ENCODE data around the gene INSL4.

Gene INSL4

DNA sequence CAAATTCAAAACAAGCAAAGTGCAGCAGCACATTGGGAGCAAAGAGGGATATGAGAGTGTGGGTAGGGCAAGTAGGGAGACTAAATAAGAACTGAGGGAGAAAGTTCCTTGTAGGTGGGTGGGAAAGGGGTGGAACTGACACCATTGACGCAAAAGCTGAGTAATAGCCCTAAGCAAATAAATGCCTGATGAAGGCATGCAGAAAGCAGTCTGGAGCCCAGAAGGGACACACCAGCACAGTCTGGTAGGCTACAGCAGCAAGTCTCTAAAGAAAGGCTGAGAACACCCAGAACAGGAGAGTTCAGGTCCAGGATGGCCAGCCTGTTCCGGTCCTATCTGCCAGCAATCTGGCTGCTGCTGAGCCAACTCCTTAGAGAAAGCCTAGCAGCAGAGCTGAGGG, at the start of gene INSL4:
INSL4 (plus strand) TSS at position 208 of the 400 bp plus-strand sequence; CDS start at position 313, 105 bp downstream.
- no peak within 1 kb of the TSS for H3K9ac ChIP-seq (ENCODE audit: low read length)
- H3K4me3 ChIP-seq (ENCODE audit: low read length): no peak within 1 kb of the TSS
- H3K36me3 ChIP-seq (ENCODE audit: control insufficient read depth, insufficient read depth, low read length, severe bottlenecking): no peaks in the 10 kb centered on the region
- peaks cover 8% of the 10 kb centered on the region for H3K27me3 ChIP-seq (replicated peaks; ENCODE audit: control insufficient read depth, insufficient read depth, low read length)
- H3K9me3 ChIP-seq (ENCODE audit: control insufficient read depth, low read length): peaks cover 2% of the 10 kb centered on the region
- no peaks in the 10 kb centered on the region for H3K4me1 ChIP-seq (ENCODE audit: control insufficient read depth, insufficient read depth, low read length)
- peak; percentile 2 for DNase-seq (ENCODE audit: low read depth)

DNA sequence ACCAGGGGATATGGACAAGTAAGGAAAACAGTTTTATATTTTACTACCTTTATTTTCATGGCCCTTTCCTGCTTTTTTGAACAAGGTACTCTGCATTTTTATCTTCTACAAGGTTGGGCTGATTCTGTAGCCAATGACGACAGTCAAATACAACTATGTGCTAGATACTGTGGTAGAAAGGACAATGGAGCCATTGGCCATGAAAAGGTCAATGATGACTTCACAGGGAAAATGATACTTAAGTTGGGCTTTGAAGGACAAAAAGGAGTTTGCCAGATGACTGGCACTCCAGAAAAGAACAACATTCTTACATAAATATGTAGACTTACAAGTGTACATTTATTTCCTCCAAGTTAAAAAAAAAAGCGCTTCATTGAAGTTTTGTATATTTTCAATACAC, 46.4 kb upstream of the INSL4 start:
- Histone ChIP-seq H3K9ac (ENCODE audit: low read length) (no peak overlapping the region), H3K9me3 (ENCODE audit: control insufficient read depth, low read length) (peaks cover under 1% of the 10 kb centered on the region), H3K36me3 (ENCODE audit: control insufficient read depth, insufficient read depth, low read length, severe bottlenecking) (no peaks in the 10 kb centered on the region), H3K4me1 (ENCODE audit: control insufficient read depth, insufficient read depth, low read length) (peaks cover 4% of the 10 kb centered on the region), H3K4me3 (ENCODE audit: low read length) (no peak overlapping the region), H3K27me3 (replicated peaks; ENCODE audit: control insufficient read depth, insufficient read depth, low read length) (peaks cover 16% of the 10 kb centered on the region)
- no peak for DNase-seq (ENCODE audit: low read depth)

DNA sequence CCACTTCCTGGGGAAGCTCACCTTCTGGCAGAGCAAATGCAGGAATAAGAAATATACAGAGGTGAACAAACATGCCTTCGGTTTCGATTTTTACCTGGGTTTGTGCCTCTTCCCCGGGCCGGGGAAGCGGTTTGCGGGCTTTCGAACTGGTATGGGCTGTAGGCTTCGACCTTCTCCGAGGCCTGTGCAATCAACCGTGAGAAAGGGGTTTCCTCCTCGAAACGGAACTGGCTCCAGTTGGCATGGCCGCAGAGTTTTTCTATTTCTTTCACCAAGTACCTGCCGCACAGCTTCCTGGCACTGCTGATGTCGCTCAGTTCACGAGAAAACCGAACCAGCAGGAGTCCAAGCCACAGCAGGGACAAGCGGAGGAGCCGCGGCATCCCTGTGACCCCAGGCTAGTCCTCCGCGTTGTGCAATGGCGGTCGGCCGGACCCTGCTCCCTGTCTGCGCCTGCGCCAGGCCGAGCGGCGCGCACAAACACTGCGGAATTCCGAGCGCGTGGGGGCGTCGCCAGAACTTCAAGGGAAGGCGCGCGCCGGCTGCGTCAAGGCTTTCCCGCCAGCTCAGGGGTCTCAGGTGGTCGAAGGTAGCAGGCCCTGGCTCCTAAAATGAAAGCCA, 45.9 kb upstream of the INSL4 start, which contains the start of gene INSL6:
INSL6 (minus strand) TSS at position 420 of the 621 bp plus-strand sequence; CDS start at position 383, 37 bp downstream.
- no peak for DNase-seq (ENCODE audit: low read depth)
- no peak within 1 kb of the TSS for H3K9ac ChIP-seq (ENCODE audit: low read length)
- no peaks in the 10 kb centered on the region for H3K9me3 ChIP-seq (ENCODE audit: control insufficient read depth, low read length)
- H3K4me1 ChIP-seq (ENCODE audit: control insufficient read depth, insufficient read depth, low read length): peaks cover 4% of the 10 kb centered on the region
- no peaks in the 10 kb centered on the region for H3K36me3 ChIP-seq (ENCODE audit: control insufficient read depth, insufficient read depth, low read length, severe bottlenecking)
- H3K4me3 ChIP-seq (ENCODE audit: low read length): no peak within 1 kb of the TSS
- H3K27me3 ChIP-seq (replicated peaks; ENCODE audit: control insufficient read depth, insufficient read depth, low read length): peaks cover 16% of the 10 kb centered on the region

DNA sequence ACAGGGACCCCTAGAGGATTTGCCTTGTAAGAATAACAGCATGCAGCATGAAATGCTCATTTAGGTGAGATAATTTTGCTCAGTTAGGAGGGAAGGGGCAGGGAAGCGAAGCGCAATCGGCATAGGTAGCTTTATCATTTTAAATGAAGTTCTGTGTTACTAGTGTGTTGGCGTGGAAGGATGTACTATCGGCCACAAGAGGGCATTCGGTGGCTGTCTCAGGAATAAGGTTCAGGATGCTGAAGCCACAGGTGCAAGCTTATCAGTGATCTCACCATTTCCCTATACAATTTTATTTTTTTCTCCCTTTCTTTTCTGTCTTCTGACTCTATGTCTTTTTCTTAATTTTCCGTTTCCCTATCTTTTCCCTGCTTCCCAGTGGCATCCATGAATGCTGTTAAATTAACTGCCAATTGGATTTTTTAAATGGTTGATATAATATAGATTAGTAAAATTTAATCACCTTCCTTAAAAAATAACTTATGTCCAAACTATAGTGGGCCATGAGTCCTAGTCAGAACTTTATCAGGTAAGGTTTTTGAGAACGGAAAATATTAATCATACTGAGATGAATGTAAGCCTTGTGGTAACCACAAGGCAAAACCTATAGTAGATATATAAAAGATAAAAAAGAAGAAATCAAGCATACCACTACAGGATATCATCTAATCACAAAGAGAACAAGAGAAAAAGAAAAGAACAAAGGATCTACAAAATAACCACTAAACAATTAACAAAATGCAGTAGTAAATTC, 44.6 kb upstream of the INSL4 start:
- peak; percentile 70 for DNase-seq (ENCODE audit: low read depth)
- H3K27me3 ChIP-seq (replicated peaks; ENCODE audit: control insufficient read depth, insufficient read depth, low read length): peaks cover 16% of the 10 kb centered on the region
- H3K9me3 ChIP-seq (ENCODE audit: control insufficient read depth, low read length): no peaks in the 10 kb centered on the region
- peaks cover 4% of the 10 kb centered on the region for H3K4me1 ChIP-seq (ENCODE audit: control insufficient read depth, insufficient read depth, low read length)
- H3K4me3 ChIP-seq (ENCODE audit: low read length): no peak overlapping the region
- H3K9ac ChIP-seq (ENCODE audit: low read length): no peak overlapping the region
- H3K36me3 ChIP-seq (ENCODE audit: control insufficient read depth, insufficient read depth, low read length, severe bottlenecking): no peaks in the 10 kb centered on the region

DNA sequence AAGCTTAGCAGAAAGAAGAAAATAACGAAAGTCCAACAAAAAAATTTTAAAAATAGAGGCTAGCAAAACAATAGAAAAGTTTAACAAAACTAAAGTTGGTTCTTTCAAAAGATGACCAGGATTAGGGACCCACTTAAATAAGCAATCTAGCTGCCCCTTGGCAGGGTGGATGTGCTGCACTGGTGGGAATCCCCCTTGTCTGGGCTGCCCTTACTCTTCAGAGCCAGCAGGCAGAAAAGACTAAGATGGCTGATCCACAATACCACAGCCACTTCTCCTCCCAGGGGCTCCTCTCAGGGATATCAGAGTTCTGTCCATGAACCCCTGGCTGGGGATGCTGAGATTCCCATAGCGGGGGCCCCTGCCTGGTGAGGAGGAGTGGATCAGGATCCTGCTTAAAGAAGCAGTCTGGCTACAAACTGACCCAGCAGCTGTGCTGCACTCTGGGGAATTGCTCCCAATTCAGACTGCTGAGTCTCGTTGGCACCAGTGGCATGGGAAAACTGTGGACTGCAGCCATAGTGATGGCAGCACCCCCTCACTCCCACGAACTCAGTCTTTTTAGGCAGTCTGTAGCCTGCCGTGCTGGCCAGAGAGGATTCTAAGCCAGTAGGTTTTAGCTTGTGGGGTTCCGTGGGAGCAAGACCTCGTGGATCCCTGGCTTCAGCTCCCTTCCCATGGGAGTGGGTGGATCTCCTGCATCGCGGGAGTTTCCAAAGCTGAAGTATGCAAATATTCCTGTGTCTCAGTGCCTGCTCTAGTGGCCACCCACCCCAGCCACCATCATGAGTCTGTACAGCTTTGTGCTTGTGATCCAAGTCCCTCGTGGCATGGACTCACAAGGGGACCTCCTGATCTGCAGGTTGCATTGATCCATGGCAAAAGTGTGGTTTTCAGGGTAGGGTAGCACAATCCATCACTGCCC, 42.9 kb upstream of the INSL4 start:
- H3K4me1 ChIP-seq (ENCODE audit: control insufficient read depth, insufficient read depth, low read length): peaks cover 4% of the 10 kb centered on the region
- peaks cover 18% of the 10 kb centered on the region for H3K27me3 ChIP-seq (replicated peaks; ENCODE audit: control insufficient read depth, insufficient read depth, low read length)
- H3K36me3 ChIP-seq (ENCODE audit: control insufficient read depth, insufficient read depth, low read length, severe bottlenecking): no peaks in the 10 kb centered on the region
- no peak for DNase-seq (ENCODE audit: low read depth)
- no peak overlapping the region for H3K9ac ChIP-seq (ENCODE audit: low read length)
- no peaks in the 10 kb centered on the region for H3K9me3 ChIP-seq (ENCODE audit: control insufficient read depth, low read length)
- no peak overlapping the region for H3K4me3 ChIP-seq (ENCODE audit: low read length)

DNA sequence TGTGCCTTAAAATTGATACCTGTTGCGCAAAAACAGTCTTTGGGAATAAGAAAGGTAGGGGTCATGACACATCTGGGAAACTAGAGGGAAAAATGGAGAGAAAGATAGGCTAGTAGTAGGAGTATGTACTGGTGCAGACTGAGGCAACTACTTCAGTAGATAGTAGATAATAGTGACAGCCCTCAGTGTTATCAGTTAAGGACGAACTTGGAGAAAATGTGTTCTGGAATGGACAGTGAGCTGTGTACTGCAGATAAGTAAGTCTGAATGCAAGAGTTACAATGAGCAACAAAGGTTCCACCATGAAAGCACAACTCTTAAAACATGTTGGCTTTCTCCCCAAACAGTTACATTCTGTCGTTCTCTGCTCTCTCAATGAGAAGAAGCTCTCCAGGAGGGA, 39.2 kb upstream of the INSL4 start:
- H3K4me1 ChIP-seq (ENCODE audit: control insufficient read depth, insufficient read depth, low read length): peaks cover 4% of the 10 kb centered on the region
- no peaks in the 10 kb centered on the region for H3K36me3 ChIP-seq (ENCODE audit: control insufficient read depth, insufficient read depth, low read length, severe bottlenecking)
- H3K4me3 ChIP-seq (ENCODE audit: low read length): no peak overlapping the region
- DNase-seq (ENCODE audit: low read depth): no peak
- no peaks in the 10 kb centered on the region for H3K9me3 ChIP-seq (ENCODE audit: control insufficient read depth, low read length)
- peaks cover 15% of the 10 kb centered on the region for H3K27me3 ChIP-seq (replicated peaks; ENCODE audit: control insufficient read depth, insufficient read depth, low read length)
- H3K9ac ChIP-seq (ENCODE audit: low read length): no peak overlapping the region

DNA sequence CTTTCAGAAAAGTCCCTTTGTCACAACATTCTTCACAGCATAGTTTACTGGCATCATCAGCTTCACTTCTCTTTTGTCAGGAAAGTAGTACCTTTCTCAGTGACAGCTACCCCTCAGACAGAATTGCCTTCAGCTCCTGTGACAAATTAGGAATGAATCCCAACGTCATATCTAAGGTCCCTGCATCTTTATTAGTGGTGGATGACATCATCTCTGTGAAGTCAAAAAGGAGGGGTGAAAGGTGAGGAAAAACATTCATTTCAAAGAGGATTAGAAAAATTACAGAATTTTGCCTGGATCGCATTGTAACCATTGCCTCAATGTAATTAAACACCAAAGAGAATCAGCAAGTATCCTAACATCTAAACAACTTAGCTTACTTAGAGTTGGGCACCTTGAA, 37.9 kb upstream of the INSL4 start:
- no peak overlapping the region for H3K4me3 ChIP-seq (ENCODE audit: low read length)
- peaks cover 9% of the 10 kb centered on the region for H3K9me3 ChIP-seq (ENCODE audit: control insufficient read depth, low read length)
- H3K27me3 ChIP-seq (replicated peaks; ENCODE audit: control insufficient read depth, insufficient read depth, low read length): peaks cover 11% of the 10 kb centered on the region
- DNase-seq (ENCODE audit: low read depth): no peak
- H3K36me3 ChIP-seq (ENCODE audit: control insufficient read depth, insufficient read depth, low read length, severe bottlenecking): no peaks in the 10 kb centered on the region
- H3K4me1 ChIP-seq (ENCODE audit: control insufficient read depth, insufficient read depth, low read length): peaks cover 2% of the 10 kb centered on the region
- H3K9ac ChIP-seq (ENCODE audit: low read length): no peak overlapping the region

DNA sequence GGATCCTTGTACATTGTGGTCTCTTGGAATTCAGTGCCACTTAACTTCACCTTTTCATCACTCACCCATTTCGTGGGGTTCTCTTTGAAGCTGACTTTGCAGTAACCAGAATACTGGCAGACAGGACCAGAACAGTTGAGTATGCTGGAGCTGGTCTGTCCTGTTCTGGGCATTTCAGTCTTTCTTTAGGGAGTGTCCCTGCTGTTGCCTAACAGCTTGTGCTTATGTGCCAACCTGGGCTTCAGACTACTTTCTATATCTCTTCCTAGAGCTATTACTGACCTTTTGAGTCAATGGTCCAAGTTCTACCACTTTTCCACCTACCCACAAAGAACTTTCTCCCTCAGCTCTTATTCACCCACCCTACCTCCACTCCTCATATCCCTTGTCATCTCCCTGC, 35.8 kb upstream of the INSL4 start:
- H3K27me3 ChIP-seq (replicated peaks; ENCODE audit: control insufficient read depth, insufficient read depth, low read length): peaks cover 4% of the 10 kb centered on the region
- H3K36me3 ChIP-seq (ENCODE audit: control insufficient read depth, insufficient read depth, low read length, severe bottlenecking): no peaks in the 10 kb centered on the region
- H3K9ac ChIP-seq (ENCODE audit: low read length): no peak overlapping the region
- no peaks in the 10 kb centered on the region for H3K4me1 ChIP-seq (ENCODE audit: control insufficient read depth, insufficient read depth, low read length)
- H3K9me3 ChIP-seq (ENCODE audit: control insufficient read depth, low read length): peaks cover 11% of the 10 kb centered on the region
- H3K4me3 ChIP-seq (ENCODE audit: low read length): no peak overlapping the region
- no peak for DNase-seq (ENCODE audit: low read depth)

DNA sequence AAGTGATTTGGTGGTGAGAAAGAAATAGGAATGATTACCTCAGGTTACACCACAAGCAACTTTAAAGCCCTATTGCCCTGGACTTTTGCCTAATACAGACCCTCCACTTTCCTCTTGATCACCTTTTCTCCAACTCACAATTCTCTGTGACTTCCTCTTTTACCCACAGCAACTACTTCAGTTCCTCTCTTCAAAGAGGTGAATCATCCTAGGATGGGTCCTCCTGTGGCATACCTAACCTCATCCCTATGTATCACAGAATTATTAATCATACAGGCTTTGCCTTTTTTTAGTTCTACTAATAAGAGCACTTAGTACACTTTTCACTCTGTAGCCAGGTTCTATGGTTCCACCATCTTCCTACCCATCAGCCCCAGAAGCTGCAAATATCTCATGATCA, 26.1 kb upstream of the INSL4 start:
- H3K4me1 ChIP-seq (ENCODE audit: control insufficient read depth, insufficient read depth, low read length): no peaks in the 10 kb centered on the region
- no peak for DNase-seq (ENCODE audit: low read depth)

DNA sequence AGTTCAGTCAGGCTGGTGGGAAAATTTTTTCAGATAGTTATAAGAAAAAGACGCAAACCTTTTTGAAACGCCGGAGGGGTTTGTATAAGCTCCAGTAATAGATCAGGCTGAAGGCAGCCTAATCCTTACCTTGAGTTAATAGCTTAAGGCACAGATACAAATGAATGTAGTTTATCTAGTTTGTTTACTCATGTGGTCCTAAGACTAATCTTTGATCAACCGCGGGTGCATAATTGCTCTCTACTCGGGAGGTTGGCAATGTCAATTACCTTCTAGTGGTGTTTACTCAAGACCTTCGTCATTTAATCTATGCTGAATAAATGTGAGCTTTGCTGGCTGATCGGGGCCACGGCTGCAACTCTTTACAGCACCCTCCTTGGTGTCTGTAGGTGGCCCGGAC, 665 bp upstream of the INSL4 start:
- Histone ChIP-seq H3K9me3 (ENCODE audit: control insufficient read depth, low read length) (peaks cover 6% of the 10 kb centered on the region), H3K4me3 (ENCODE audit: low read length) (no peak overlapping the region), H3K36me3 (ENCODE audit: control insufficient read depth, insufficient read depth, low read length, severe bottlenecking) (no peaks in the 10 kb centered on the region), H3K9ac (ENCODE audit: low read length) (no peak overlapping the region), H3K27me3 (replicated peaks; ENCODE audit: control insufficient read depth, insufficient read depth, low read length) (peaks cover 8% of the 10 kb centered on the region), H3K4me1 (ENCODE audit: control insufficient read depth, insufficient read depth, low read length) (no peaks in the 10 kb centered on the region)
- no peak for DNase-seq (ENCODE audit: low read depth)

More for the DNA sequence above, 26.1 kb upstream of the INSL4 start:
- no peaks in the 10 kb centered on the region for H3K9me3 ChIP-seq (ENCODE audit: control insufficient read depth, low read length)
- no peak overlapping the region for H3K4me3 ChIP-seq (ENCODE audit: low read length)
- no peaks in the 10 kb centered on the region for H3K36me3 ChIP-seq (ENCODE audit: control insufficient read depth, insufficient read depth, low read length, severe bottlenecking)
- H3K9ac ChIP-seq (ENCODE audit: low read length): no peak overlapping the region
- H3K27me3 ChIP-seq (replicated peaks; ENCODE audit: control insufficient read depth, insufficient read depth, low read length): peaks cover 6% of the 10 kb centered on the region
